Jurkat, Clone E6-1 (cell line): Measurements from ENCODE around the gene PCLAF.
"Not testable (repeated sequence)": the region's sequence is repeated elsewhere in the genome, so short reads cannot be mapped to it uniquely, and the experiment has no call there.

Source experiments
- DNase-seq: peaks from one replicate; pipeline ENCODE4 v3.0.0-alpha.2; 2011; ENCODE audit warnings: low read depth, low spot score
- H3K4me3 ChIP-seq: 2 replicates; pipeline ENCODE4 v1.5.1; 2011; ENCODE audit warnings: mild to moderate bottlenecking, low read length, control low read depth, moderate library complexity

PCLAF gene

DNA sequence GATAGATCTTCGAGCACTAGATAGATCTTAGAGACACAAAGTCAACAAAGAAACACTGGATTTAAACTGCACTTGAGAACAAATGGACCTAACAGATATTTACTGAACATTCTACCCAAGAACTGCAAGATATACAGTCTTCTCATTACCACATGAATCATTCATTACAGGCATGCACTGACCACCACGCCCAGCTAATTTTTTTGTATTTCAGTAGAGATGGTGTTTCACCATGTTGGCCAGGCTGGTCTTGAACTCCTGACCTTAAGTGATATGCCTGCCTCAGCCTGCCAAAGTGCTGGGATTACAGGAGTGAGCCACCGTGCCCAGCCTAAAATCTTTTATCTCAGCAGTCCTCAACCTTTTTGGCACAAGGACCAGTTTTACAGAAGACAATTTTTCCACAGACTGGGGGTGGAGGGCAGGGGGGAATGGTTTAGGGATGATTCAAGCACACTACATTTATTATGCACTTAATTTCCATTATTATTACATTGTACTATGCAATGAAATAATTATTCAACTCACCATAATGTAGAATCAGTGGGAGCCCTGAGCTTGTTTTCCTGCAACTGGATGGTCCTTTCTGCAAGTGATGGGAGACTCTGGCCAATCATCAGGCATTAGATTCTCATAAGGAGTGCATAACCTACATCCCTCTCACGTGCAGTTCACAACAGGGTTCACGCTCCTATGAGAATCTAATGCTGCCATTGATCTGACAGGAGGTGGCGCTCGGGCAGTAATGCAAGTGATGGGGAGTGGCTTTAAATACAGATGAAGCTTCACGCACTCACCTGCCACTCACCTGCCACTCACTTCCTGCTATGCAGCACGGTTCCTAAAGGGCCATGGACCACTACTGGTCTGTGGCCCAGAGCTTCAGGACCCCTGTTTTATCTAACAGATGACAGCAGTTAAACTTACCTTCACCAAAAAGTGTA lies 47.0 kb downstream of the PCLAF start:
- no peak for DNase-seq
- H3K4me3 ChIP-seq, result no peak overlapping the region

DNA sequence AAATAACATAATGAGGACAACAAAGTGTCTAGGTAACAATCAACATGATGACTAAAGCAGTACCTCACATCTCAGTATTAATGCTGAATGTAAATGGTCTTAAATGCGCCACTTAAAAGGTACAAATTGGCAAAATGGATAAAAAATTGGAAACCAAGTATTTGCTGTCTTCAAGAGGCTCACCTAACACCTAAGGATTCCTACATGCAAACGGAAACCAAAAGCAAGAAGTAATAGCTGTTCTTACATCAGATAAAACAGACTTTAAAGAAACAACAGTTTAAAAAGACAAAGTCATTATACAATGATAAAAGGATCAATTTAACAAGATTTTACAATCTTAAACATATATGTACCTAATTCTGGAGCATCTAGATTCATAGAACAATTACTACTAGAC lies 47.7 kb downstream of the PCLAF start:
- H3K4me3 ChIP-seq, result no peak overlapping the region
- no peak for DNase-seq

DNA sequence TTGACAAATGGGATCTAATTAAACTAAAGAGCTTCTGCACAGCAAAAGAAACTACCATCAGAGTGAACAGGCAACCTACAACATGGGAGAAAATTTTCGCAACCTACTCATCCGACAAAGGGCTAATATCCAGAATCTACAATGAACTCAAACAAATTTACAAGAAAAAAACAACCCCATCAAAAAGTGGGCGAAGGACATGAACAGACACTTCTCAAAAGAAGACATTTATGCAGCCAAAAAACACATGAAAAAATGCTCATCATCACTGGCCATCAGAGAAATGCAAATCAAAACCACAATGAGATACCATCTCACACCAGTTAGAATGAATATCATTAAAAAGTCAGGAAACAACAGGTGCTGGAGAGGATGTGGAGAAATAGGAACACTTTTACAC lies 49.6 kb downstream of the PCLAF start:
- not testable (repeated sequence) for H3K4me3 ChIP-seq, DNase-seq

DNA sequence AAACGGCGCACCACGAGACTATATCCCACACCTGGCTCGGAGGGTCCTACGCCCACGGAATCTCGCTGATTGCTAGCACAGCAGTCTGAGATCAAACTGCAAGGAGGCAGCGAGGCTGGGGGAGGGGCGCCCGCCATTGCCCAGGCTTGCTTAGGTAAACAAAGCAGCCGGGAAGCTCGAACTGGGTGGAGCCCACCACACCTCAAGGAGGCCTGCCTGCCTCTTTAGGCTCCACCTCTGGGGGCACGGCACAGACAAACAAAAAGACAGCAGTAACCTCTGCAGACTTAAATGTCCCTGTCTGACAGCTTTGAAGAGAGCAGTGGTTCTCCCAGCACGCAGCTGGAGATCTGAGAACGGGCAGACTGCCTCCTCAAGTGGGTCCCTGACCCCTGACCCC lies 54.3 kb downstream of the PCLAF start:
- not testable (repeated sequence) for H3K4me3 ChIP-seq, DNase-seq

- not testable (repeated sequence) for H3K4me3 ChIP-seq, DNase-seq
Observed at GRCh38 chr15:64326458-64326857, 54.8 kb downstream of the PCLAF start.

GRCh38 chr15:64324165-64324877 lies 56.9 kb downstream of the PCLAF start:
- no peak for DNase-seq
- no peak overlapping the region for H3K4me3 ChIP-seq

GRCh38 chr15:64315216-64315615 lies 66.0 kb downstream of the PCLAF start:
- H3K4me3 ChIP-seq, result no peak overlapping the region
- no peak for DNase-seq

DNA sequence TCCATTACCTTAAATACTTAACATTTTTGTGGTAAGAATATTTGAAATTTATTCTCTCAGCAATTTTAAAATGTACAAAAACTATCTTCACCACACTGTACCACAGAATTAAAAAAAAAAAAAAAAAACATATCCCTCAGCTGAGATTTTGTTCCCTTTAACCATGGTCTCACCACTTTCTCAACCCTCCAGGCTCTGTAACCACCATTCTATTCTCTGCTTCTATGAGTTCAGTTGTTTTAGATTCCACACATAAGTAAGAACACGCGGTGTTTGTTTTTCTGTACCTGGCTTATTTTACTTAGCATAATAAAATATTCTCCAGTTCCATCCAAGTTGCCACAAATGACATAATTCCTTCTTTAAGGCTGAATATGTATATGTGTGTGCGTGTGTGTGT lies 66.8 kb downstream of the PCLAF start:
- H3K4me3 ChIP-seq, result no peak overlapping the region
- no peak for DNase-seq
